Chondrocyte (in vitro differentiated cells): ENCODE measurements around the gene ANXA8. TPM values are rescaled to one million over a fixed set of nuclear protein-coding genes. Genes with fewer than 3 reads are reported as not detected.

Experiments used
- DNase-seq: peaks from one replicate; pipeline ENCODE4 v3.0.0; 2021; ENCODE audit warnings: mixed read lengths, low spot score
- H3K27ac Mint-ChIP-seq: one replicate; pipeline ENCODE4 v1.8.0; 2021; ENCODE audit warnings: mild to moderate bottlenecking, moderate library complexity, mixed read lengths; ENCODE audit not compliant: unreplicated experiment
- H3K27me3 Mint-ChIP-seq: 2 replicates; pipeline ENCODE4 v1.8.0; 2021; ENCODE audit warnings: low read depth, mixed read lengths
- H3K36me3 Mint-ChIP-seq: 2 replicates; pipeline ENCODE4 v1.8.0; 2021; ENCODE audit warnings: low read depth, mixed read lengths
- H3K4me1 Mint-ChIP-seq: 2 replicates; pipeline ENCODE4 v1.8.0; 2021; ENCODE audit warnings: low read depth, mild to moderate bottlenecking, mixed read lengths
- H3K4me3 Mint-ChIP-seq: one replicate; pipeline ENCODE4 v1.8.0; 2021; ENCODE audit warnings: mild to moderate bottlenecking, moderate library complexity, mixed read lengths; ENCODE audit not compliant: unreplicated experiment
- H3K9me3 Mint-ChIP-seq: 2 replicates; pipeline ENCODE4 v1.8.0; 2021; ENCODE audit warnings: low read depth, mixed read lengths
- CTCF ChIP-seq: fragments of 200-600 bp; sonication (generic); IDR thresholded peaks from 2 replicates; pipeline ENCODE4 v1.5.0; 2021; ENCODE audit warnings: antibody characterized with exemption, mild to moderate bottlenecking, moderate library complexity
- total RNA-seq: library from RNA; stranded (reverse); gene quantifications from 3 replicates; pipeline ENCODE4 v1.2.1, GENCODE V29; 2021

ANXA8 gene
- total RNA-seq, 1 donor from 2014 or later = 0.27 TPM

GRCh38 chr10:47420305-47421056 is 63.4 kb downstream of the ANXA8 start:
- no peak for DNase-seq
- Mint-ChIP-seq H3K27ac (no peak overlapping the region), H3K4me3 (no peak overlapping the region), H3K9me3 (no peaks in the 10 kb centered on the region), H3K4me1 (peaks cover 7% of the 10 kb centered on the region), H3K36me3 (no peaks in the 10 kb centered on the region), H3K27me3 (no peaks in the 10 kb centered on the region)
- no peak for TF ChIP-seq CTCF

DNA sequence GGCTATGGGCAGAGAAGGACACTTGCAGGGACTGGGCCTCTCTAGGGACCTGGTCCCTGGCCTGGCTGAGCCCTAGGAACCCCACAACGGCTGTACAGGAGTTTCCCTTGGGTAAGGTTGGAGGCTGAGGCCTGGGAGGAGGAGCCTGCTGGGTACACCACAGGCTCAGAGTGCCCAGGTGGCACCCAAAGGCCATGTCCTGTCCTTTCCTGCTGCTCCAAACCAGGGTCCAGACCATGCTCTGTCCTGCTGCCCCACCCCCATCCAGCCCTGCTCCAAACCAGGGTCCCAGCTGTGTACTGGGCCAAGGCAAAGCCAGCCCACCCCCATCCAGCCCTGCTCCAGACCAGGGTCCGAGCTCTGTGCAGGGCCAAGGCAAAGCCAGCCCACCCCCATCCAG is 64.5 kb downstream of the ANXA8 start:
- Mint-ChIP-seq H3K36me3 (no peaks in the 10 kb centered on the region), H3K9me3 (no peaks in the 10 kb centered on the region), H3K27me3 (no peaks in the 10 kb centered on the region), H3K4me3 (no peak overlapping the region), H3K27ac (no peak overlapping the region), H3K4me1 (peaks cover 7% of the 10 kb centered on the region)
- no peak for DNase-seq
- no peak for TF ChIP-seq CTCF

GRCh38 chr10:47418966-47419365 is 64.9 kb downstream of the ANXA8 start:
- TF ChIP-seq CTCF = no peak
- Mint-ChIP-seq H3K4me1 (peaks cover 7% of the 10 kb centered on the region), H3K27me3 (no peaks in the 10 kb centered on the region), H3K9me3 (no peaks in the 10 kb centered on the region), H3K4me3 (no peak overlapping the region), H3K27ac (no peak overlapping the region), H3K36me3 (no peaks in the 10 kb centered on the region)
- DNase-seq = no peak

DNA sequence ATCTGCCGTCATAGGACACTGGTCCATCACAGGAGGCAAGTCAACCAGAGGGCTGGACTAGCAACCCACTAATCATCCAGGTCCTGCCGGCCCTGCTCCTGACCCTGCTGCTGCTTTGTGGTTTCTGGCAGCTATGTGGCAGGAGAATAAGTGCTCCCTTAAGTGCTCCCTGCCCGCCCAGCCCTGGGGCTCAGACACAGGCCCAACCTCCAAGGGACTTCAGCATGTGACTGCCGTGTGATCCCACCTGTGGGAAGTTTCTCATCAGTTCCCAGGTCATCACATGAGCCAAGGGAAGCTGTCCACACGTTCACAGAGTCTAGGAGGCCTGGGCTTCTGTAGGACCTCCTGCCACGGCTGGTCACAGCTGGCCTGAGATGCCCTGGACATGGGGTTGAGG is 65.6 kb downstream of the ANXA8 start:
- H3K27me3 Mint-ChIP-seq = no peaks in the 10 kb centered on the region
- H3K27ac Mint-ChIP-seq = no peak overlapping the region
- H3K4me3 Mint-ChIP-seq = no peak overlapping the region
- H3K4me1 Mint-ChIP-seq = peaks cover 2% of the 10 kb centered on the region
- TF ChIP-seq CTCF = no peak
- DNase-seq = no peak
- H3K36me3 Mint-ChIP-seq = no peaks in the 10 kb centered on the region
- H3K9me3 Mint-ChIP-seq = no peaks in the 10 kb centered on the region

Other genes with a start within 250 kb of the ANXA8 start
- gene GDF10, start 183.9 kb downstream of the ANXA8 start, total RNA-seq = 0.31 to 3.2 TPM (median 0.67 TPM) in 3 replicates
- not detected in 3 replicates for gene GDF2, start 161.7 kb downstream of the ANXA8 start, total RNA-seq
- gene RBP3, start 135.8 kb downstream of the ANXA8 start, total RNA-seq = not detected in 3 replicates
- gene ZNF488, start 99.8 kb downstream of the ANXA8 start, total RNA-seq = 0.10 to 1.1 TPM (median 0.17 TPM) in 3 replicates
- gene FAM25G, start 7.6 kb upstream of the ANXA8 start, total RNA-seq = not detected in 3 replicates
- 4.8 to 9.3 TPM (median 5.4 TPM) in 3 replicates for gene AGAP9, start 39.5 kb upstream of the ANXA8 start, total RNA-seq